PFSK-1 (cell line): Measurements from ENCODE around the gene TEF.

Experiments used
- FOXP2 ChIP-seq: optimal IDR thresholded peaks from 2 replicates; pipeline ENCODE3; 2011; ENCODE audit warnings: borderline replicate concordance, control low read depth, inconsistent platforms; ENCODE audit not compliant: insufficient read depth; ENCODE audit errors: extremely low read length, extremely low read depth
- POLR2AphosphoS5 ChIP-seq: IDR thresholded peaks from 2 replicates; pipeline ENCODE4 v1.6.1; 2012; ENCODE audit warnings: low read depth, mild to moderate bottlenecking, control low read depth, low read length, moderate library complexity
- SIN3A ChIP-seq: IDR thresholded peaks from 2 replicates; pipeline ENCODE4 v1.6.1; 2012; ENCODE audit warnings: mild to moderate bottlenecking, low read length, moderate library complexity, borderline replicate concordance; ENCODE audit not compliant: insufficient read depth
- TAF1 ChIP-seq: IDR thresholded peaks from 2 replicates; pipeline ENCODE4 v1.6.1; 2012; ENCODE audit warnings: low read length, control low read depth, borderline replicate concordance; ENCODE audit not compliant: insufficient read depth
- TF ChIP-seq, protein P1 (sequence below), 2 experiments: IDR thresholded peaks; 2 replicates each; pipeline versions ENCODE4 v1.6.1 to v1.8.0; 2011 to 2012; ENCODE audit warnings: low read depth in 2 of 2, low read length in 2 of 2, control low read depth in 1 of 2, inconsistent platforms in 1 of 2, mild to moderate bottlenecking in 1 of 2, moderate library complexity in 1 of 2; ENCODE audit not compliant: insufficient read depth in 1 of 2

TEF gene

DNA sequence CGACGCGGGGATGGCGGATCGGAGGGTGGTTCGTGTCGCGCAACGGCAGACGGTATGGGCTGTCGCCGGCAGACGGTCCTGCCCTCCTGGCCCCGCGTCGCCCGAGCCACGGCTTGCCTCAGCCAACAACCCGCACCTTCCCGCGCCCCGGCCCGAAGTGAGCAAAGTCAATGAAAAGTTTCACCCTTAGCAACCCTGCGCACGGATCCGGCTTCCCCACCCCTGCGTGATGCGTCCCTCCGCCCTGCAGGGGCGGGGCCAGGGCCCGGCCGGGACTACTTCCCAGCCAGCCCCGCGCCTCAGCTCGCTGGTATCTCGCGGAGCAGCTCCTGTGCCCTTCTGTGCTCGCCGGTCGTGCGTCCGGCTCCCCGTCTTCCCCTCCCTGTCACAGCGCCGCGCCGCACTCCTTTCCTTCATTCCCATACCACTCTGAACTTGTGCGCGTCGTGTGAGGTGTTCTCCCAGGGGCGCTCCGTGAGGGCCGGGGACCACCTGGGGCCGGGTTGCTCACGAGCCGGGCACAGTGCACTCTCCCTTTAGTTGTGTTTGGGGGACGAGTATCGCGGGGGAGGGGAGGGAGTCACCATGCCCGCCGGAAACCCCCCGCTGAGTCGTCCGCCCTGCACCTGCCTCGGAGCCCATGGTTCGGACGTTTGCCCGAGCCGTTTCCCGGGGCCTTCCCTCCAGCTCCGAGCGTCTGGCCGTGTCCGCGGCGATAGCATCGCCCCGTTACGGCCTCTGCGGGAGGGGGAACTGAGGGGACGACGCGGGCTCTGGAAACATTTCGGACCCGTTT lies 65.1 kb downstream of the TEF start, which contains the start of gene TOB2:
Gene TOB2, minus strand, starts transcription at position 163 of the 796 bp plus-strand sequence. CDS start 9,456 bp downstream, outside the sequence.
- peak; percentile 98 for TF ChIP-seq SIN3A
- TF ChIP-seq, protein P1, sequence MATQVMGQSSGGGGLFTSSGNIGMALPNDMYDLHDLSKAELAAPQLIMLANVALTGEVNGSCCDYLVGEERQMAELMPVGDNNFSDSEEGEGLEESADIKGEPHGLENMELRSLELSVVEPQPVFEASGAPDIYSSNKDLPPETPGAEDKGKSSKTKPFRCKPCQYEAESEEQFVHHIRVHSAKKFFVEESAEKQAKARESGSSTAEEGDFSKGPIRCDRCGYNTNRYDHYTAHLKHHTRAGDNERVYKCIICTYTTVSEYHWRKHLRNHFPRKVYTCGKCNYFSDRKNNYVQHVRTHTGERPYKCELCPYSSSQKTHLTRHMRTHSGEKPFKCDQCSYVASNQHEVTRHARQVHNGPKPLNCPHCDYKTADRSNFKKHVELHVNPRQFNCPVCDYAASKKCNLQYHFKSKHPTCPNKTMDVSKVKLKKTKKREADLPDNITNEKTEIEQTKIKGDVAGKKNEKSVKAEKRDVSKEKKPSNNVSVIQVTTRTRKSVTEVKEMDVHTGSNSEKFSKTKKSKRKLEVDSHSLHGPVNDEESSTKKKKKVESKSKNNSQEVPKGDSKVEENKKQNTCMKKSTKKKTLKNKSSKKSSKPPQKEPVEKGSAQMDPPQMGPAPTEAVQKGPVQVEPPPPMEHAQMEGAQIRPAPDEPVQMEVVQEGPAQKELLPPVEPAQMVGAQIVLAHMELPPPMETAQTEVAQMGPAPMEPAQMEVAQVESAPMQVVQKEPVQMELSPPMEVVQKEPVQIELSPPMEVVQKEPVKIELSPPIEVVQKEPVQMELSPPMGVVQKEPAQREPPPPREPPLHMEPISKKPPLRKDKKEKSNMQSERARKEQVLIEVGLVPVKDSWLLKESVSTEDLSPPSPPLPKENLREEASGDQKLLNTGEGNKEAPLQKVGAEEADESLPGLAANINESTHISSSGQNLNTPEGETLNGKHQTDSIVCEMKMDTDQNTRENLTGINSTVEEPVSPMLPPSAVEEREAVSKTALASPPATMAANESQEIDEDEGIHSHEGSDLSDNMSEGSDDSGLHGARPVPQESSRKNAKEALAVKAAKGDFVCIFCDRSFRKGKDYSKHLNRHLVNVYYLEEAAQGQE (IDR thresholded peaks at IDR 0.05; ENCODE audit: insufficient read depth in 1 of 2, low read depth in 2 of 2, low read length in 2 of 2) = peak; percentile 66 to 76; a peak in 3 of 4 replicates
- TF ChIP-seq POLR2AphosphoS5 = peak; percentile 99
- TF ChIP-seq TAF1 = peak; percentile 100
- TF ChIP-seq FOXP2 = peak; percentile 98

DNA sequence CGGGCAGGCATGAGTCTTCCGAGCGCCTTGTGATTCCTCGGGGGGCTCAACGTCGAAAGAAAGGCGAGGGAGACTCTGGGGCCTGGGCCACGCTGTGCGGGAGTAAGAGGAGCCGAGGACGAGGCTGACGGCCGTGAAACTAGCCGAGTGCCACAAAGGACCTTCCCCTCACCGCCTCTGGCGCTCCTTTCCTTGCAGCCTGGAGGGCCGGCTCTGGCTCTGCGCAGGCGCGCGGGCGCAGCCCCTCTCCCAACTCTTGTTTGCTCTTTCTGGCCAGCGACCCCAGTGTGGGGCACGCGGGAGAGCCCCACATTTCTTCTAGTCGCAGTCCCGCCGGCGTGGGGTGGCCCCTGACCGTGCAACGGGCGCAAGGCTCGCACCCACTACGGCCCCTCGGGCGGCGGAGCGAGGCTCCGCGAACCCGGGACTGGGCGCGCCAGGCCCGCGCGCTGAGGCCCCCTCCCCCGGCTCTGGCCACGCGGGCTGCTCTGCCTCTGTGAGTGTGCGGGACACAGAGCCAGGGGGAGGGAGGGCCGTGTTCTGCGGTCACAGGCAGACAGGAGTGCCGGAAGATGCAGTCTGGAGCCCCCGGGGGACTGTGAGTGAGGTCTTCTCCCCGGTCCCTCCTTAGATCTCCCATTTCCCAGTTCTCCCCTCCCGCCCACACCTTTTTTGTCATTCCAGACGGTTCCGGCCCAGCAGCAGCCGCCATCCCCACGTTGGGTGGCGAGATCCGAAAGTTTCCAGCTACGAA lies 65.9 kb downstream of the TEF start:
- TF ChIP-seq POLR2AphosphoS5 (peak; percentile 39), SIN3A (0 out of 2 replicates have a peak, but pooled peaks have one; percentile 49), TAF1 (no peak), FOXP2 (peak; percentile 18)
- TF ChIP-seq, protein P1 (IDR thresholded peaks at IDR 0.05; ENCODE audit: insufficient read depth in 1 of 2, low read depth in 2 of 2, low read length in 2 of 2) = 0 out of 4 replicates have a peak, but pooled peaks of 1 of the 2 experiments have one; percentile 37

DNA sequence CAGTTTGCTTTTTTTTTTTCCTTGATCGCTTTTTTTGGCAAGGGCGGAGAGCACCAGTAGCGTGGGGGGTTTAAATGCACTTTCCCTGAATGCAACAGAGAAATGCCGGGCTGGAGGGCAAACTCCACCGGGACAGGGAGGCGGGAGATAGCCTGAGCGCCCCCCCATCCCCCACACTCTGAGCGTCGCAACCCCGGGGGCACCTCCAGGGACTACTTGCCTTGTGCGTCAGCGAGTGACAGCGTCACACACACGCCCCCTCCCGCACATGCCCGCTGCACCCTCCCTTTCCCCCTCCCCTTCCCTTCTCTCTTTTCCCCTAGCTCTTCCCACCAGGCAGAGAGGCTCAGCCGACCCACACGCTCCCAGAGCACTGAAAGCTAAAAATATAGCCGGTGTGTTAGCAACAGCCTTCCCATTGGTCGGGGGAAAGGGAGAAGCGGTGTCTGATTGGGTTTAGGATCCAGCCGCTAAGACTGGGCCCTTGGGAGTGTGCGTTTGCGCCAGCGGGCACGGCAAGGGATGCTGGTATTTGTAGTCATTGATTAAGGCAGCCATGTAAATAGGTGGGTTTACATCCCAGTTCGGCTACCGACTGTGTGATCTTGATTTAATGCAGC lies 66.6 kb downstream of the TEF start:
- peak; percentile 78; the same call in 1 of the 2 replicates for TF ChIP-seq TAF1
- TF ChIP-seq FOXP2 = peak; percentile 87
- TF ChIP-seq POLR2AphosphoS5 = peak; percentile 49
- TF ChIP-seq, protein P1 (IDR thresholded peaks at IDR 0.05; ENCODE audit: insufficient read depth in 1 of 2, low read depth in 2 of 2, low read length in 2 of 2) = peak in 1 of 2 experiments; percentile 34; a peak in 1 of 4 replicates
- peak; percentile 35; the same call in 1 of the 2 replicates for TF ChIP-seq SIN3A
